Measurements from ENCODE around the gene SYNPO2.
"Not testable (repeated sequence)": the region's sequence is repeated elsewhere in the genome, so short reads cannot be mapped to it uniquely, and the experiment has no call there.

SYNPO2 gene

GRCh38 chr4:119057417-119057816 lies 168.8 kb downstream of the SYNPO2 start:
- H3K4me3 ChIP-seq (ENCODE audit: low read length): no peak overlapping the region
- no peaks in the 10 kb centered on the region for H3K27me3 ChIP-seq (ENCODE audit: insufficient read depth, low read length)
- no peak overlapping the region for H3K9ac ChIP-seq (ENCODE audit: low read depth, low read length)
- no peak overlapping the region for H3K27ac ChIP-seq (ENCODE audit: low read length)
- H3K36me3 ChIP-seq (ENCODE audit: insufficient read depth, low read depth, low read length): no peaks in the 10 kb centered on the region
- H3K4me1 ChIP-seq (ENCODE audit: insufficient read depth, low read length): no peaks in the 10 kb centered on the region
- H3K9me3 ChIP-seq (ENCODE audit: insufficient read depth, low read depth, low read length): no peaks in the 10 kb centered on the region

GRCh38 chr4:119059221-119059620 lies 170.6 kb downstream of the SYNPO2 start:
- Histone ChIP-seq H3K9ac (ENCODE audit: low read depth, low read length) (no peak overlapping the region), H3K4me1 (ENCODE audit: insufficient read depth, low read length) (no peaks in the 10 kb centered on the region), H3K36me3 (ENCODE audit: insufficient read depth, low read depth, low read length) (no peaks in the 10 kb centered on the region), H3K9me3 (ENCODE audit: insufficient read depth, low read depth, low read length) (no peaks in the 10 kb centered on the region), H3K27me3 (ENCODE audit: insufficient read depth, low read length) (no peaks in the 10 kb centered on the region), H3K27ac (ENCODE audit: low read length) (no peak overlapping the region), H3K4me3 (ENCODE audit: low read length) (no peak overlapping the region)

GRCh38 chr4:119067125-119067524 lies 178.5 kb downstream of the SYNPO2 start:
- H3K36me3 ChIP-seq (ENCODE audit: insufficient read depth, low read depth, low read length); H3K9me3 ChIP-seq (ENCODE audit: insufficient read depth, low read depth, low read length); H3K4me1 ChIP-seq (ENCODE audit: insufficient read depth, low read length); H3K4me3 ChIP-seq (ENCODE audit: low read length); H3K9ac ChIP-seq (ENCODE audit: low read depth, low read length); H3K27ac ChIP-seq (ENCODE audit: low read length); H3K27me3 ChIP-seq (ENCODE audit: insufficient read depth, low read length): not testable (repeated sequence)

DNA sequence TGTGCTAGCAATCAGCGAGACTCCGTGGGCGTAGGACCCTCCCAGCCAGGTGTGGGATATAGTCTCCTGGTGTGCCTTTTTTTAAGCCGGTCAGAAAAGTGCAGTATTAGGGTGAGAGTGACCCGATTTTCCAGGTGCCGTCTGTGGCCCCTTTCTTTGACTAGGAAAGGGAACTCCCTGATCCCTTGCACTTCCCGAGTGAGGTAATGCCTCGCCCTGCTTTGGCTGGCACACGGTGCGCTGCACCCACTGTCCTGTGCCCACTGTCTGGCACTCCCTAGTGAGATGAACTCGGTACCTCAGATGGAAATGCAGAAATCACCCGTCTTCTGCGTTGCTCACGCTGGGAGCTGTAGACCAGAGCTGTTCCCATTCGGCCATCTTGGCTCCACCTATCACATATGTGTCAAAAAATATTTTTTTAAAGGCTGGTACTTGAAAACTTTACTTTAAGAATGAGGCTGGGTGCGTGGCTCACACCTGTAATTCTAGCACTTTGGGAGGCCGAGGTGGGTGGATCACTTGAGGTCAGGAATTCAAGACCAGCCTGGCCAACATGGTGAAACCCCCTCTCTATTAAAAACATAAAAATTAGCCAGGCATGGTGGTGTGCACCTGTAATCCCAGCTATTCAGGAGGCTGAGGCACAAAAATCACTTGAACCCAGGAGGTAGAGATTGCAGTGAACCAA lies 179.2 kb downstream of the SYNPO2 start:
- not testable (repeated sequence) for H3K4me1 ChIP-seq (ENCODE audit: insufficient read depth, low read length); H3K9me3 ChIP-seq (ENCODE audit: insufficient read depth, low read depth, low read length); H3K36me3 ChIP-seq (ENCODE audit: insufficient read depth, low read depth, low read length); H3K27ac ChIP-seq (ENCODE audit: low read length); H3K27me3 ChIP-seq (ENCODE audit: insufficient read depth, low read length)
- Histone ChIP-seq H3K4me3 (ENCODE audit: low read length) (peak overlapping the region; percentile 71), H3K9ac (ENCODE audit: low read depth, low read length) (peak overlapping the region; percentile 63; the same call in 1 of the 2 replicates)

DNA sequence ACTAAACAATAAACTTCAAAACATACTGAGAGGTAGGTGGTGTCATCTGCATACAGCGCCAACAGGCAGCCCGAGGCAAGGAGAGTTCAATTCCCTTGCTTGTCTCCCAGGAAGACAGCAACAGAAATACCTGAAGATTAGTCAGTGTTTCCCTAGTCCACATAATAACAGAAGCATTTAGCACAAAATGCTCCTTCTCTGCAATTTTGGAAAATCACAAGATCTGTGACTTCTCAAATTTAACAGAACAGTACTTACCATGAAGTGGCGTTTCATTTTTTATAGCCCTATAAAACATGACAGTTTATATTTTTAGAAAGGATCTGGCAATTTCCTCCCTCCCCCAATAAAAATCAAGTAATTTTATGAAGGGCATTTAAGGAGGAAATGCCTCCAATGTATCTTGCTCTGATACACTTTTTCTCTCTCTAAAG lies 179.9 kb downstream of the SYNPO2 start:
- Histone ChIP-seq H3K9ac (ENCODE audit: low read depth, low read length) (no peak overlapping the region), H3K27ac (ENCODE audit: low read length) (no peak overlapping the region), H3K9me3 (ENCODE audit: insufficient read depth, low read depth, low read length) (peaks cover 12% of the 10 kb centered on the region), H3K27me3 (ENCODE audit: insufficient read depth, low read length) (no peaks in the 10 kb centered on the region), H3K36me3 (ENCODE audit: insufficient read depth, low read depth, low read length) (no peaks in the 10 kb centered on the region; the same call in 1 of the 2 replicates), H3K4me3 (ENCODE audit: low read length) (peak overlapping the region; percentile 71; the same call in 1 of the 2 replicates), H3K4me1 (ENCODE audit: insufficient read depth, low read length) (peaks cover 6% of the 10 kb centered on the region)

DNA sequence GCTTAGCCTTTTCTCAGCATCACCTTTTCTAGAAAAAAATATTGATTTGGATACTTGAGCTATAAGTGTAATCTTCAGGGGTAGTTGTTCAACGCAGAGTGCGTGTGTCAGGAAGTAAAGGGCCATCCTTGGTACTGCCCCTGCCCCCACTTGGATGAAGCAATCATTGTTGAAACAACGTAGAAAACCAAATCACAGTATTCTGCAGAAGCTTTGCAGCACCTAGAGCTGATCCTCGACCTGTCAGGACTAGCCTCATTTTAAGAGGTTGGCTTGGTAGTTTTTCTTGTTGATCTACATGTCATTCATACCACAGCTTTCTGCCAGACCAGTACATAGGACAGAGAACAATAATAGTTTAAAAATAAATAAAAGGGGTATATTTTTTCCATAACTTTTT lies 181.6 kb downstream of the SYNPO2 start:
- Histone ChIP-seq H3K4me1 (ENCODE audit: insufficient read depth, low read length) (peaks cover 6% of the 10 kb centered on the region), H3K4me3 (ENCODE audit: low read length) (no peak overlapping the region), H3K36me3 (ENCODE audit: insufficient read depth, low read depth, low read length) (no peaks in the 10 kb centered on the region; the same call in 1 of the 2 replicates), H3K27ac (ENCODE audit: low read length) (no peak overlapping the region), H3K9ac (ENCODE audit: low read depth, low read length) (no peak overlapping the region), H3K9me3 (ENCODE audit: insufficient read depth, low read depth, low read length) (peaks cover 14% of the 10 kb centered on the region), H3K27me3 (ENCODE audit: insufficient read depth, low read length) (no peaks in the 10 kb centered on the region)

DNA sequence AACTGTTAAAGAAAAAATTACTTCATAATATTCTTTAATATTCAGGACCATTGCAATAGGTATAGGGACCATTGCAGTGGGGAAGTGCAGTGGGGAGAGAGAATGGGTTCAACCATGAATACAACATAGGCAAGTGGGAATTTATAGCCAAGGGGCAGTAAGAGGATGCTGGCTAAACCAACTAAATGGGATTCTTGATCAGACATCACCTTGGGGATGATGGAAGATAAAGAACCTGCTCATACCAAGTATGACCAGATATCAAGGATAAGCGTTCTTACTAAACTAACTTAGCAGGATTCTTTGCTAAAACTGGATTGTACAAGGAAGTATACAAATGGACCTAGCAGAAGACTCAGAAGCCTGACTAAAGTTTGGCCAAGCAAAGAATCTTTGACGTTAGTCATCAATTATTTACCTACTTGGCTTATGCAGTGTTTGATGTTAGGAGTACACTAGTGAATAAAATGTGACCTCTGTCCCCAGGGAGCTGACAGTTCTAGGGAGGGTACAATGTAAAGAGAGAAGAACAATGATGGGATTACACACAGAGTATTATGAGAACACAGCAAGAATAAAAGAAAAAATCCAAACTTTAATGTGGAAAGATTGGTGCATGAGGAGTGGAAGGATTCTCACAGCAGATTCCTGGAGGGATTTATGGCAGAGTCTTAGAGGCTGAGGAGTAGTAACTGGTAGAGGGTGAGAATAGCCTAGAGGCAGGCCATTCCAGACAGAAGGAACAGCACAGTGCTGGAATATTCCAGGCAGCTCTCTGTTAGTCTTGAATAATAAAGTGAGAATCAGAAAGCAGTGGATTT lies 192.3 kb downstream of the SYNPO2 start:
- H3K9me3 ChIP-seq (ENCODE audit: insufficient read depth, low read depth, low read length): no peaks in the 10 kb centered on the region
- no peaks in the 10 kb centered on the region for H3K36me3 ChIP-seq (ENCODE audit: insufficient read depth, low read depth, low read length)
- H3K27ac ChIP-seq (ENCODE audit: low read length): no peak overlapping the region
- no peak overlapping the region for H3K9ac ChIP-seq (ENCODE audit: low read depth, low read length)
- H3K4me3 ChIP-seq (ENCODE audit: low read length): no peak overlapping the region
- H3K4me1 ChIP-seq (ENCODE audit: insufficient read depth, low read length): no peaks in the 10 kb centered on the region
- no peaks in the 10 kb centered on the region for H3K27me3 ChIP-seq (ENCODE audit: insufficient read depth, low read length)

- Histone ChIP-seq H3K9me3 (ENCODE audit: insufficient read depth, low read depth, low read length) (no peaks in the 10 kb centered on the region), H3K4me3 (ENCODE audit: low read length) (no peak overlapping the region), H3K27me3 (ENCODE audit: insufficient read depth, low read length) (no peaks in the 10 kb centered on the region), H3K27ac (ENCODE audit: low read length) (no peak overlapping the region), H3K4me1 (ENCODE audit: insufficient read depth, low read length) (no peaks in the 10 kb centered on the region), H3K9ac (ENCODE audit: low read depth, low read length) (no peak overlapping the region), H3K36me3 (ENCODE audit: insufficient read depth, low read depth, low read length) (no peaks in the 10 kb centered on the region)
These were observed 192.8 kb downstream of the SYNPO2 start for GRCh38 chr4:119081542-119081859.

DNA sequence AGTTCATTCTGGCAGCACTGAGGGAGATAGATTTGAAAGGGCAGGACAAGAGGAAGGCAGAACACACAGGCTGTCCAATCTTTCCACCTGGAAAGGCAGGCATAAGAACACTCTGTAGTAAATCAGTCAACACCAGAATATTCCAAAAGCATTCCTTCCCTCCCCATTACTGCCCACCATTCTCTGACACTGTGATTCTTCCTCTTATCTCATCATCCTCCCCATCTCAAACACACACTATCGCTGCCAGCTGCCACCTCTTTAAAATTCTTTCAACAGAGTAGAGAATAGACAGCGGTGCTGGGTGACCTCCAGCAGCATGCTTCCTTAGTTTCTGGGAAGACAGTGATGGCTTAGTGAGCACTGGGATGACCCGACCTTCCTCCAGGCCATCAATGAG lies 193.3 kb downstream of the SYNPO2 start:
- Histone ChIP-seq H3K27ac (ENCODE audit: low read length) (no peak overlapping the region), H3K4me3 (ENCODE audit: low read length) (no peak overlapping the region), H3K27me3 (ENCODE audit: insufficient read depth, low read length) (no peaks in the 10 kb centered on the region), H3K4me1 (ENCODE audit: insufficient read depth, low read length) (no peaks in the 10 kb centered on the region), H3K36me3 (ENCODE audit: insufficient read depth, low read depth, low read length) (no peaks in the 10 kb centered on the region), H3K9me3 (ENCODE audit: insufficient read depth, low read depth, low read length) (no peaks in the 10 kb centered on the region), H3K9ac (ENCODE audit: low read depth, low read length) (no peak overlapping the region)

DNA sequence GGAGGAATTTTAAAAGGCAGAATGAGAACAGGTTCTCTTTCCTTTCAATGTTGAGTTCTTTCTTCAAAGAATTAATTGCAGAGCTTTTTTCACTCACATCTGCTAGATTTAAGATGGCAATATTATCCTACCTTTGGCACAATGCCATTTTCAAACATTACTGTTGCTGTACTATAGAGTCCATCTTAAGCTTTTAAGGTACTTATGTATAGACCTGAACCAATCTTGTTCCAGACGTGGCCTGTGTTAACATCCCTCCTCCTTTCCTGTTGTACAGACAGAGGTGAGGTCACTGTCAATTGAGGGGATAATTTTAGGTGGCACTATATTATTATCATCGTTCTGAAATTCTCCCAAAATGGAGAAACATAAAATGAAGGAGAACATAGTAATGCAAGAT lies 194.0 kb downstream of the SYNPO2 start:
- Histone ChIP-seq H3K27ac (ENCODE audit: low read length) (no peak overlapping the region), H3K36me3 (ENCODE audit: insufficient read depth, low read depth, low read length) (no peaks in the 10 kb centered on the region), H3K9me3 (ENCODE audit: insufficient read depth, low read depth, low read length) (no peaks in the 10 kb centered on the region), H3K27me3 (ENCODE audit: insufficient read depth, low read length) (no peaks in the 10 kb centered on the region), H3K4me3 (ENCODE audit: low read length) (no peak overlapping the region), H3K4me1 (ENCODE audit: insufficient read depth, low read length) (no peaks in the 10 kb centered on the region), H3K9ac (ENCODE audit: low read depth, low read length) (no peak overlapping the region)

DNA sequence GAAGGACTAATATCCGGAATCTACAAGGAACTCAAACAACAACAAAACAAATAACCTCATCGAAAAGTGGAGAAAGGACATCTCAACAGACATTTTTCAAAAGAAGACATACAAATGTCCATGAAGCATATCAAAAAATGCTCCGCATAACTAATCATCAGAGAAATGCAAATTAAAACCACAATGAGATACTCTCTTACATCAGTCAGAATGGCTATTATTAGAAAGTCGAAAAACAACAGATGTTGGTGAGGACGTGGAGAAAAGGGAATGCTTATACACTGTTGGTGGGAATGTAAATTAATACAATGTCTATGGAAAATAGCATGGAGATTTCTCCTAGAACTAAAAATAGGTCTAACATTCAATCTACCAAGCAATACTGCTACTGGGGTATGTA lies 195.9 kb downstream of the SYNPO2 start:
- Histone ChIP-seq H3K9ac (ENCODE audit: low read depth, low read length) (no peak overlapping the region), H3K4me1 (ENCODE audit: insufficient read depth, low read length) (no peaks in the 10 kb centered on the region), H3K4me3 (ENCODE audit: low read length) (no peak overlapping the region), H3K27ac (ENCODE audit: low read length) (no peak overlapping the region), H3K36me3 (ENCODE audit: insufficient read depth, low read depth, low read length) (no peaks in the 10 kb centered on the region), H3K27me3 (ENCODE audit: insufficient read depth, low read length) (no peaks in the 10 kb centered on the region), H3K9me3 (ENCODE audit: insufficient read depth, low read depth, low read length) (no peaks in the 10 kb centered on the region)

DNA sequence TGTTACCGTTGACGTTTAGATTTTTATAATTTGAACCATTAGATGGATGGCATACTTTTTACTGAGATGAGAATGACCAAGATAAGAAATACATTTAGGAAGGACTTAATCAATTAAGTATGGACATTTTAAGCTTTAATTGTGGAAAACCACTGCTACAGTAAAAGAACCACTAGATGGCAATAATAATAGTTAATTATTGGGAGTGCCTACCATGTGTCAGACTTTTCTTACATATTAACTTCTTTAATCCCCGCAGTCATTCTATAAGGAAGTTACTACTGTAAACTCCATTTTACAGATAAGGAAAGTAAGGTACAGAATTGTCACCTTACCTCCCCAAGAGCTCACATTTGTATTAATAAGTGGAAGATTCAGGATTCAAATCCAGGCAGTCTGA lies 198.5 kb downstream of the SYNPO2 start:
- Histone ChIP-seq H3K36me3 (ENCODE audit: insufficient read depth, low read depth, low read length) (no peaks in the 10 kb centered on the region), H3K4me1 (ENCODE audit: insufficient read depth, low read length) (no peaks in the 10 kb centered on the region), H3K9ac (ENCODE audit: low read depth, low read length) (no peak overlapping the region), H3K27me3 (ENCODE audit: insufficient read depth, low read length) (no peaks in the 10 kb centered on the region), H3K27ac (ENCODE audit: low read length) (no peak overlapping the region), H3K4me3 (ENCODE audit: low read length) (no peak overlapping the region), H3K9me3 (ENCODE audit: insufficient read depth, low read depth, low read length) (no peaks in the 10 kb centered on the region)

All from iPS-20b (cell line).